ENCODE data around the gene OR5I1.
"Not testable (repeated sequence)": the region's sequence is repeated elsewhere in the genome, so short reads cannot be mapped to it uniquely, and the experiment has no call there.

The OR5I1 gene

GRCh38 chr11:55936300-55936699, at the start of gene OR5I1:
OR5I1 (minus strand) TSS chr11:55936400; CDS start chr11:55936400, 0 bp downstream.
- DNase-seq (ENCODE audit: low read depth in 2 of 2, low spot score in 1 of 2), result no peak

GRCh38 chr11:55970935-55971334, 34.7 kb upstream of the OR5I1 start:
- no peak for DNase-seq (ENCODE audit: low read depth in 2 of 2, low spot score in 1 of 2)

- DNase-seq (ENCODE audit: low read depth in 2 of 2, low spot score in 1 of 2), result no peak
Observed at GRCh38 chr11:55969845-55970244, 33.6 kb upstream of the OR5I1 start, which contains the start of gene OR10AG1. OR10AG1 (minus strand) TSS chr11:55969945; CDS start chr11:55969907, 38 bp downstream.

DNA sequence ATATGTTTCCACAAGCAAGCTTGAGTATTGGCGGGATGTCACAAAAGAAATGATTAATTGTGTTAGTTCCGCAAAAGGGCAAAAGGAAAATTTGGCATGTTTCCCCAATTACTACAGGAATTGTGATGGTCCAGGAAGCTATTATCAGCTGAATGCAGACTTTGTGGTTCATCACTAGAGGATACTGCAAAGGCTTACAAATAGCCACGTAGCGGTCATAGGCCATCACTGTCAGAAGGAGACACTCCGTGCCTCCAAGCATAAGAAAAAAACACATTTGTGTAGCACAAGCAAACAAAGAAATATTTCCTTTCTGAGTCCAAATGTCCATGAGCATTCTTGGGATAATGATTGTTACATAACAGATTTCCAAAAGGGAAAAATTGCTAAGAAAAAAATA, 31.7 kb upstream of the OR5I1 start:
- no peak for DNase-seq (ENCODE audit: low read depth in 2 of 2, low spot score in 1 of 2)

DNA sequence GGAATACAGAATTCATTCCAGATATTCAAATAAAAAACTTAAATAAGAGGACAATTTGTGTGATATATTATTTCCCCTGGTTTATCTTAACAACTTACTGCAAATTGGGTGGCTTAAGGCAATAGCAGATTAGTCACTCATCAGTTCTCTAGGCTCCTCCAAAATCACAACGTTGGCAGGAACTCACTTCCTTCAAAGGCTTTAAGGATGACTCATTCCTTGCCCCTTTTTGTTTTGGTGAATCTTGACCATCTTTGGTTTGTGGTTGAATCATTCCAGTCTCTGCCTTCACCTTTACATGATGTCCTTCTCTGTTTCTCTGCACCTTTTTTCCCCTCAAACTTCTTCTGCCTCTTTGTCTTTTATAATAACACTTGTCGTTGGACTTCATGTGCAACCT, 30.2 kb upstream of the OR5I1 start:
- DNase-seq (ENCODE audit: low read depth in 2 of 2, low spot score in 1 of 2), result no peak

GRCh38 chr11:55956521-55956920, 20.3 kb upstream of the OR5I1 start:
- DNase-seq (ENCODE audit: low read depth in 2 of 2, low spot score in 1 of 2), result no peak

GRCh38 chr11:55949330-55949729, 13.1 kb upstream of the OR5I1 start:
- no peak for DNase-seq (ENCODE audit: low read depth in 2 of 2, low spot score in 1 of 2)

- no peak for DNase-seq (ENCODE audit: low read depth in 2 of 2, low spot score in 1 of 2)
Observed at GRCh38 chr11:55942785-55943392, 6.7 kb upstream of the OR5I1 start.

DNA sequence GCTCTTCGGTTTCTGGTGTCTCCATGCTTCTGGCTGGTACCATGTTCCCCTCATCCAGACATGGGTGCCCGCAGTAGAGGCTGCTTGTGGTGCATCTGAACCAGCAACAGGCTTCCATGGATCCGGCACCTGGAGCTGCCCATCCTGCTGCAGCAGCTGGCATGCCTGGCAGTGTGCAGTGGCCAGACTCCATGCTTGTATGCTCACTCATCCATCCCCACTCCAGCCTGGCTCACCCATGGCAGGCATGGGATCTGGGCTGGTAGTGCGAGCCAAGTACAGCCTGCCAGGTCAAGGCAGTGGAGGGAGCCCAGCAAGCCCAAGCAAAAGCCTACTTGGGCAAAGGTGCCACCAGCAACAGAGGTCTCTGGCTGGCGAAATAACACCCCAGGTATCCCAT, 15.7 kb downstream of the OR5I1 start:
- no peak for DNase-seq (ENCODE audit: low read depth in 2 of 2, low spot score in 1 of 2)

- DNase-seq (ENCODE audit: low read depth in 2 of 2, low spot score in 1 of 2), result no peak
Observed at GRCh38 chr11:55914482-55914881, 21.7 kb downstream of the OR5I1 start, which contains the start of gene OR5W2. OR5W2 (minus strand) TSS chr11:55914582; CDS start chr11:55914582, 0 bp downstream.

GRCh38 chr11:55902308-55902707, 33.9 kb downstream of the OR5I1 start:
- DNase-seq (ENCODE audit: low read depth in 2 of 2, low spot score in 1 of 2), result no peak

DNA sequence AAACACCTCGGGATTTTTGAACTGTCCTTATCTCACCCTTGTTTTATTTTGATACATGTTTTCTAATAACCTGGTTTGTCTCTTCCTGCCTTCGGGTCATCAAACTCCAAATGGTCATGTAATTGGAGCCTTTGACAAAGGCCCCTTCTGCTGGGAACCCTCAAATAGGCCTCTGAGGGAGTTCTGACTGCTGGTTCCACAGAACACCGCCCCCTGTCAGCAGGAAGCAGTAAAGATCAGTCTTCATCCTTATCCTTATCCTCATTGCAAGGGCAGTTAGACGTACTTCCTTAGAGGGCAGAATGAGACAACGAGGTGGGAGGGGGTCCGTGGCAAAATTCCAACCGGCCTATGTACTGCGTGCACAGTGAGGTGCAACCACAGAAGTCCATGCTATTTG, 41.0 kb downstream of the OR5I1 start:
- DNase-seq (ENCODE audit: low read depth in 2 of 2, low spot score in 1 of 2), result no peak

- not testable (repeated sequence) for DNase-seq (ENCODE audit: low read depth in 2 of 2, low spot score in 1 of 2)
Observed at GRCh38 chr11:55885481-55885880, 50.7 kb downstream of the OR5I1 start.

All from stimulated activated CD8-positive, alpha-beta memory T cell treated with anti-CD3 and anti-CD28 coated beads, Interleukin-4, amount 100 ng/mL, for 4 hours (primary cell).